HTERT RPE-1 (cell line): ENCODE measurements around the gene DCTN4.

ENCODE experiments used
- in situ Hi-C: fragments of 300-500 bp; cut with MboI; formaldehyde crosslinking; loops from 4 replicates; pipeline ENCODE4 v1.14.3; 2020; ENCODE audit warnings: low sequenced_read_pairs

DCTN4 gene

DNA sequence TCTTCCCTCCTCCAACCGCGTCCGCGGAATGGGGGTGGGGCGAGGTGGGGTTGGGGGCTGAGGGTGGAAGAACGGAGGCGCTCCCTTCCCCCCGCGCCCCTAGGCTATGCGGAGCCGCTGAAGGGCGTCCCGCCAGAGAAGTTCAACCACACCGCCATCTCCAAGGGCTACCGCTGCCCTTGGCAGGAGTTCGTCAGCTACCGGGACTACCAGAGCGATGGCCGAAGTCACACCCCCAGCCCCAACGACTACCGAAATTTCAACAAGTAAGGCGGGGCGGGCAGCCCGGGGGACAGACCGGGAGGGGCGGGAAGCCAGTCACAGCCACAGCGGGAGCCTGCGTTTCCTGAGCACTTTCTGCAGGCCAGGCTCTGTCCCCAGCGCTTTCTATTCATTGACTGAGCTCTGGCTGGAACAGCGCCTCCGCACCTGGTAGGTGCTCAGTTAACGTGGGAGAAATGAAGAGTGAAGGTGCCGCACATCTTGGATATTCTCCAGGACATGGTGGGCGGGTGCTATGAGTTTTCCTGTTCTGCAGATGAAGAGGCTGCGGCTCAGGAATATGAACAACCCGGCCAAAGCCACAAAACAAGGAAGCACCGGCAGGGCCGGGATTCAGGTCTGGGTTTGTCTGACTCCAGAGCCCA is 86.5 kb downstream of the DCTN4 start:
- in situ Hi-C loops: no loop called here

GRCh38 chr5:150671509-150672236 is 87.1 kb downstream of the DCTN4 start:
- in situ Hi-C loops: no loop called here

DNA sequence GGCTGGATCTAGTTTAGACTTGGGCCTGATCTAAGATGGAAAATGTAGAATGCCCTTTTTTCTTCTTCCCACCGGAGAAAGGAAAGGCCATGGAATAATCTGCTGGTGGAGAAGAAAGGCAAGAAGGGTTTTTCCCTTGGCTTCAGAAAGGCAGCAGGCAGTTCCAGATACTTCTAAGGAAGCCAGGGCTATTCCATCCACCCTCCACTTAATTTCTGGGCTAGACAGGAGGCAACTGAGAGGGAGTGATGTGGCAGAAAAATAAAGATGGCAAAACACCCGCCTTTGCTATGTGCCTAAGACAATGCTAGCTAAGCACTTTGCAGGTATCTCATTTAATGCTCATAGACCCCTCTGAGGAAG is 87.9 kb downstream of the DCTN4 start:
- in situ Hi-C loops: no loop called here

DNA sequence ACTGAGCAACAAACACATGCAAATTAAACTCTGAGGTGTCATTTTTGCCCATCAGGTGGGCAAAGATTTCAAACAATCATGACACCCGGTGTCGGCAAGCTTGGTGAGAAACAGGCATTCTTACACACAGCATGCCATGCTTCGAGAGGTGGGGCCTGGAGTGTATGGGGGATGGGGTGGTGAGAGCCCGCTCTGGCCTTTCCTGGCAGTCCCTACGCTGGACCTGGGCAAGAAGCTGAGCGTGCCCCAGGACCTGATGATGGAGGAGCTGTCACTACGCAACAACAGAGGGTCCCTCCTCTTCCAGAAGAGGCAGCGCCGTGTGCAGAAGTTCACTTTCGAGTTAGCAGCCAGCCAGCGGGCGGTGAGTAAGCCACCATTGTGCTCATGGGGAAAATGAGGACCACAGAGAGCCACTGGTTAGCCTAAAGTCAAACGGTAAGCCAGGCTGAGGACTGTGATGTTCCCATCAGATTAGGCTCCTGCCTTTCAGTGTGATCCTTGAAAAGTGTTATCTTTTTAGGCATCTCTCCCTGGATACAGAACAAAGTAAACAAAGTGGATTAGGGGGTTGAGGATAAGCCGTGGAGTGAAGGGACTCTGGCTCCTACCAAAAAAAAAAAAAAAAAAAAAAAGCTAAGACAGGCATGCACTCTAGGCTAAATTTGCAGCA is 88.4 kb downstream of the DCTN4 start:
- in situ Hi-C loops: no loop called here

DNA sequence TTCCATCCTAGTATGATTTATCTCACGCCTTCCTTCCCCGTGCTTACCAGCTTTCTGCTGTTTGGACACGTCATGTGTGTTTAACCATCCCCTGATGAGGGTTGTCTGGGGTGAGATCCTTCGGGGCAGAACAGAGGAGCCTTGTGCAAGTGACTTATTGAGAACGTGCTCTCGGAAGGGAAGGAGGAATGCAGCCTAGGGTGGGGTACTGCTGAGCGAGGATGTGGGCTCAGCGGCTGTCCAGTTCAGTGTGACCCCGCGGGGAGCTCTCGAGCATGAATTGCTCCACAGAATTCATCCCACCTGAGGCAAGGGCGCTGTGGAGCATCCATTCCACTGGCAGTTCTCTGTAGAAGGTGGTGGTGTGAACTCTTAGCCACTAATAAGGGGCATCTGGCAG is 93.8 kb downstream of the DCTN4 start:
- in situ Hi-C loops: no loop called here

- in situ Hi-C loops: no loop called here
Measured at GRCh38 chr5:150663936-150664335, 94.9 kb downstream of the DCTN4 start.

DNA sequence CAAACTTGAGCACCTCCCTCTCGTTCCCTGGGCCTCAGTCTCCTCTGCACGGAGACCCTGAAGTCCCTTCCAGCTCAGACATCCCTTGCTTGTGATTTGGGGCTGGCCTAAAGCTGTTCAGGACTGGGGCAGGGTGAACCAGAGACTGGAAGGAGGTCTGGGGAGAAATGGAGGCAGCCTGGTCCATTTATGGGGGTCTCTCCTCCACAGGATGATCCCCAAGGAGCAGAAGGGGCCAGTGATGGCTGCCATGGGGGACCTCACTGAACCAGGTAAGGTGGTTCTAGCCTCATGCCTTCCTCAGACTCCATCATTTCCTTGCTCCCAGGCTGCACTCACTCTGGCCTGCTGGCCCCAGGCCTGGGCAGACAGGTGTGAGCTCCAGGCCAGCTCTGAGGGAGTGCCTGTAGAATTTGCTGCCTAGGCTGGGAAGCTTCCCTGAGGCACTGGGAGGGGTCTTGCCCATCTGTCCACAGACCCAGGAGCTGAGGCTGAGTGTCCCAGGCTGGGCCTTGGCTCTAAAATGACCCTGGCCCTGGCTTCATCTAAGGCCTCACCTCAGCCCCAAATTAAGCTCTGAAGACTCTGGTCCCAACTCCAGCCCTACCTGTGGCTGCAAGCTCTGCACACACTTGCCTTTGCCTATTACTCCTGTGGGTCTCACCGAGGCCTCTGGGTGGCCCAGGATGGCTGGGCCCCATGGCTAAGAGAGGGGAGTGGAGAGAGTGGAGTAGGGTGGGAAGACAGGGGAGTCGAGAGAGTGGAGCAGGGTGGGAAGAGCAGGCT is 95.9 kb downstream of the DCTN4 start:
- in situ Hi-C loops: no loop called here

GRCh38 chr5:150661821-150662596 is 96.8 kb downstream of the DCTN4 start:
- in situ Hi-C loops: no loop called here

DNA sequence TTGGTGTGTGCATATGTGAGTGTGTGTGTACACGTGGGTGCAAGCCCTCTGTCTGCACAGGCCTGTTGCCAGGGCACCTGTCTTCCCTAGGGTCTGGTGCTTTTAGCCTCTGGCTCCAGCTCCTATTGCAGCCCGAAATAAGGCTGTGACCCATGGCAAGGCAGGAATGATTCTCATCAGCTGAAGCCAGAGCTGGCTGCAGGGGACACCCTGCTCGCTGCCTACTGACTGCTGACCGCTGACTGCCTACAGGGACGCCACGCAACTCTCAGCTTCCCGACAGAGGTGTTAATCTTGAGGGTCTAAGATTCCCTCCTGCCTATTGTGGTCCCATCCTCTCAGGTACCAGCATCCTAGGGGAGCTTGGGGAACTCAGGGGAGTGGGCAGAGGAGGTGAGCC is 97.7 kb downstream of the DCTN4 start, which contains the start of gene MYOZ3:
Gene MYOZ3, plus strand, starts transcription at position 166 of the 400 bp plus-strand sequence. CDS start 1,691 bp downstream, outside the sequence.
- in situ Hi-C loops: no loop called here

DNA sequence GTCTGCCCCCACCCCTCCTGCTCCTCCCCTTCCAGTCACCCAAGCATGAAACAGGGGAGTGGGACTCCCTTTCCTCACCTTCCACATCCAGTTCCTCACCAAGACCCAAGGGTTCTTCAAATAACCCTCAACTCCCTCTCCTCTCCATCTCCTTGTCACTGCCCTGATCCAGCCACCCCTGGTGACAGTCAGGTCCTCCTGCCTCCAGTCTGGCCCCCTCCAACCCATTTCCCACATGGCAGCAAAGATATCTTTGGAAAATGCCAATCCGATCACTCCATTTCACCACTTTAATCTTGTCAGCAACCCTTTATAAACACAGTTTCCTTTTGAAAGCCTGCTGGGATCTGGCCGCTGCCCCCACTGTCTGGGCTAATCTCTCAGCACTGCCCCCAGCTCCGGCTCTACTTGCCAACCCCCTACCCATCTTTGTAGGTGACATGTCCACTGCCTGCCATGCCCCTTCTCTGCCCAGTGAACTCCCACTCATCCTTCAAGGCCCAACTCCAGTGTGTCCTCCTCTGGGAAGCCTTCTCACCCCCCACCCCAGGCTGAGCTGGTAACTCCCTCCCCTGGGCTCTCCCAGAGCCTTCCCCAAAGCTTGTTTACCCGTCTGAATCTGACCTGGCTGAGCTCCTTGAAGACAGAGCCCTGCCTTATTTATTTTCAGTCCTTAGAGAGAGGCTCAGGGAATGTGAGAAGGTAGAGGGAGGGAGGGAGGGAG is 98.5 kb downstream of the DCTN4 start:
- in situ Hi-C loops: no loop called here

DNA sequence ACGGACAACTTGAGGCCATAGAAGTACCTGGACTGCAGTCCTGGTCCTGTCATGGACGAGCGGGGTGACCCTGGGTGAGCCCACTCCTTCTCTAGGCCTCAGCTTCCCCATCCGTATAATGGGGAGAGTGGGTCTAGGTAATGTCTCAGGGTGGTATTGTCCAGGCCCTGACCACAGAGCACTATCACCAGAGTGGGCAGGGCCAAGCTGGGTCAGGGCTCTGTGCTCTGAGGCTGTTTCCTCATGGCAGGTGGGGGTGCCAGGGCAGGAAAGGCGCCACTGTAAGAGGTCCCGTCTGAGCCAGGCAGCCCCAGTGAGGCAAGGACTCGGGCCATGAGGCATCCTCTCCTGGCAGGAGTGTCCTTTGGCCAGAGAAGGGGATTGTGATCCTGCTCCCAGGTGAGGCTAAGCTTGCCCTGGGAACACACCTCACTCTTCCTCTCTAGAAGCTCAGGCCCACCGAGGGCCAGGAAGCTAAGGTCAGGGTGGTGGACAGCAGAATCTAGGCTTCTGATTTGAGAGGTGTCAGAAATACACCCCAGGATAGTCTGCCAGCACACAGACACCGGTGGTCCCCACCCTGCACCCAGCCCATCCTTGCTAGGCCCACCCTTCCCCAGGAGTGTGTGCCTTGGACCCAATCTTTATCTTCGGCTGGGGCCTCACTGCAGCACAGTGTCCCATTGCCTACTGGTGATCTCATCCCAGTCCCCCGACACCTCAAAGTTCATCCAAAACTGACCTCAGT is 99.3 kb downstream of the DCTN4 start:
- in situ Hi-C loops: no loop called here

DNA sequence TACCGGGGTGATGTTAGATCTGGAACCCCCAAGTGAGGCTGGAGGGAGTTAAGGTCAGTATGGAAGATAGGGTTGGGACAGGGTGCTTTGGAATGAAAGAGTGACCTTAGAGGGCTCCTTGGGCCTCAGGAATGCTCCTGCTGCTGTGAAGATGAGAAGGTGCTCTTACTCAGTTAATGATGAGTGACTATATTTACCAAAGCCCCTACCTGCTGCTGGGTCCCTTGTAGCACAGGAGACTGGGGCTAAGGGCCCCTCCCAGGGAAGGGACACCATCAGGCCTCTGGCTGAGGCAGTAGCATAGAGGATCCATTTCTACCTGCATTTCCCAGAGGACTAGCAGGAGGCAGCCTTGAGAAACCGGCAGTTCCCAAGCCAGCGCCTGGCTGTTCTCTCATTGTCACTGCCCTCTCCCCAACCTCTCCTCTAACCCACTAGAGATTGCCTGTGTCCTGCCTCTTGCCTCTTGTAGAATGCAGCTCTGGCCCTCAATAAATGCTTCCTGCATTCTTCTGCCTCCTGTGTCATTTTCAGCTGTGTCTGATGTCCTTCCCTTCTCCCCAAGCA is 100.0 kb downstream of the DCTN4 start:
- in situ Hi-C loops: no loop called here
